OCI-LY3 (cell line): Measurements from ENCODE around the gene RASGRP3.

Experiments used
- EZH2phosphoT487 ChIP-seq: fragments of 200-600 bp; shearing (Covaris generic); IDR thresholded peaks from 2 replicates; pipeline ENCODE4 v1.6.1; 2018; ENCODE audit warnings: antibody characterized with exemption, mixed run types, low read depth
- TF ChIP-seq, protein P1 (sequence below): fragments of 200-600, 300-600 bp; sonication (generic); IDR thresholded peaks from 2 replicates; pipeline ENCODE4 v1.5.1; 2014; ENCODE audit warnings: antibody characterized with exemption, low read length, low read depth

DNA sequence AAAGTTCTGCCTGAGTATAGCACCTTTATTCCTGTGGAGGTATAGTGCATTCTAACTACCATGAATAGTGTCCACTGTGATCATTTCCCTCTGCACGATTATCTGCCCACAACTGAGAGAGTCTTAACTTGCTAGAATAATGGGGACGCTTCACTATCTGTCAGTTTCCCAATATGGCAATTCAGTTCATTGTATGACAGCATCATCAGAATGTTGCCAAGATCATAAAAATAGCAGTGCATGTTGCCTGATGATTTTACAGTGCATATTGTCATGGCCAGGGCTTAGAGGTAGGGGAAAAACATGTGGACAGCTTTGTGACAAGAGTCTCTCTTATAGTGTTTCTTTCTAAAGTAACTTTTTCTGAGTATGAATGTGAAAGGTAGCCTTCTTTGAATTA, 6.1 kb downstream of the RASGRP3 start:
- TF ChIP-seq, protein P1, sequence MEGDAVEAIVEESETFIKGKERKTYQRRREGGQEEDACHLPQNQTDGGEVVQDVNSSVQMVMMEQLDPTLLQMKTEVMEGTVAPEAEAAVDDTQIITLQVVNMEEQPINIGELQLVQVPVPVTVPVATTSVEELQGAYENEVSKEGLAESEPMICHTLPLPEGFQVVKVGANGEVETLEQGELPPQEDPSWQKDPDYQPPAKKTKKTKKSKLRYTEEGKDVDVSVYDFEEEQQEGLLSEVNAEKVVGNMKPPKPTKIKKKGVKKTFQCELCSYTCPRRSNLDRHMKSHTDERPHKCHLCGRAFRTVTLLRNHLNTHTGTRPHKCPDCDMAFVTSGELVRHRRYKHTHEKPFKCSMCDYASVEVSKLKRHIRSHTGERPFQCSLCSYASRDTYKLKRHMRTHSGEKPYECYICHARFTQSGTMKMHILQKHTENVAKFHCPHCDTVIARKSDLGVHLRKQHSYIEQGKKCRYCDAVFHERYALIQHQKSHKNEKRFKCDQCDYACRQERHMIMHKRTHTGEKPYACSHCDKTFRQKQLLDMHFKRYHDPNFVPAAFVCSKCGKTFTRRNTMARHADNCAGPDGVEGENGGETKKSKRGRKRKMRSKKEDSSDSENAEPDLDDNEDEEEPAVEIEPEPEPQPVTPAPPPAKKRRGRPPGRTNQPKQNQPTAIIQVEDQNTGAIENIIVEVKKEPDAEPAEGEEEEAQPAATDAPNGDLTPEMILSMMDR = no peak
- TF ChIP-seq EZH2phosphoT487 = no peak
